DND-41 (cell line): ENCODE measurements around the gene RNU2-1.

ENCODE experiments used
- CTCF ChIP-seq: IDR thresholded peaks from 2 replicates; pipeline ENCODE4 v1.5.1; 2012; ENCODE audit warnings: borderline replicate concordance, low read length, moderate library complexity, mild to moderate bottlenecking; ENCODE audit not compliant: poor library complexity, severe bottlenecking; ENCODE audit errors: extremely low read depth
- EZH2 ChIP-seq: IDR thresholded peaks from 3 replicates; pipeline ENCODE4 v1.6.1; 2012; ENCODE audit warnings: borderline replicate concordance, low read depth, mild to moderate bottlenecking, moderate library complexity, low read length, inconsistent platforms; ENCODE audit not compliant: severe bottlenecking

- TF ChIP-seq CTCF (no peak), EZH2 (no peak)
Observed at GRCh38 chr17:43226393-43226792, 7.4 kb downstream of the RNU2-1 start.
